Neuronal stem cell (in vitro differentiated cells): Measurements from ENCODE around the gene VIL1.

ENCODE experiments used
- DNase-seq: peaks from one replicate; pipeline ENCODE4 v3.0.0-alpha.2; 2013; ENCODE audit warnings: low spot score
- H2AFZ ChIP-seq: one replicate; pipeline ENCODE4 v1.6.1; 2013; ENCODE audit warnings: mild to moderate bottlenecking, low read length, inconsistent platforms
- H2AK5ac ChIP-seq: 2 replicates; pipeline ENCODE4 v1.6.1; 2013; ENCODE audit warnings: low read depth, mild to moderate bottlenecking, inconsistent platforms, low read length, moderate library complexity, mixed read lengths
- H2BK120ac ChIP-seq: 2 replicates; pipeline ENCODE4 v1.6.1; 2013; ENCODE audit warnings: low read depth, mild to moderate bottlenecking, inconsistent platforms, low read length, moderate library complexity, mixed read lengths
- H2BK12ac ChIP-seq: one replicate; pipeline ENCODE4 v1.6.1; 2013; ENCODE audit warnings: low read length, inconsistent platforms
- H2BK15ac ChIP-seq: 2 replicates; pipeline ENCODE4 v1.6.1; 2013; ENCODE audit warnings: mild to moderate bottlenecking, low read length, inconsistent platforms, mixed read lengths
- H2BK5ac ChIP-seq: one replicate; pipeline ENCODE4 v1.6.1; 2013; ENCODE audit warnings: inconsistent platforms, mild to moderate bottlenecking, low read length, moderate library complexity
- H3K14ac ChIP-seq: one replicate; pipeline ENCODE4 v1.6.1; 2013; ENCODE audit warnings: low read length, inconsistent platforms
- H3K18ac ChIP-seq: 2 replicates; pipeline ENCODE4 v1.6.1; 2013; ENCODE audit warnings: low read length, inconsistent platforms
- H3K23ac ChIP-seq: 2 replicates; pipeline ENCODE4 v1.6.1; 2013; ENCODE audit warnings: low read depth, mild to moderate bottlenecking, mixed read lengths, low read length, inconsistent platforms; ENCODE audit not compliant: poor library complexity
- H3K27ac ChIP-seq: replicated peaks from 3 replicates; pipeline ENCODE4 v1.5.1; 2013; ENCODE audit warnings: low read length, inconsistent platforms
- H3K27me3 ChIP-seq, 3 experiments: 2 replicates each; pipeline ENCODE4 v1.6.1; 2013; ENCODE audit warnings: low read length in 3 of 3, mild to moderate bottlenecking in 2 of 3, inconsistent platforms in 1 of 3, low read depth in 1 of 3, mixed read lengths in 1 of 3, moderate library complexity in 1 of 3; ENCODE audit not compliant: control insufficient read depth in 3 of 3, insufficient read depth in 3 of 3
- H3K36me3 ChIP-seq, 2 donors: replicated peaks in 1 of 2; 2 replicates each; pipeline ENCODE4 v1.6.1; 2013; ENCODE audit warnings: low read length in 2 of 2; ENCODE audit not compliant: control insufficient read depth in 2 of 2, insufficient read depth in 2 of 2
- H3K4ac ChIP-seq: 2 replicates; pipeline ENCODE4 v1.6.1; 2013; ENCODE audit warnings: inconsistent platforms, mild to moderate bottlenecking, low read length, moderate library complexity
- H3K4me1 ChIP-seq, 2 donors: 1 replicate in 1 of 2; 2 replicates in 1 of 2; pipeline ENCODE4 v1.6.1; 2013; ENCODE audit warnings: low read length in 2 of 2, low read depth in 1 of 2; ENCODE audit not compliant: control insufficient read depth in 2 of 2, insufficient read depth in 1 of 2
- H3K4me2 ChIP-seq: one replicate; pipeline ENCODE4 v1.6.1; 2013; ENCODE audit warnings: mild to moderate bottlenecking, low read length, inconsistent platforms; ENCODE audit not compliant: insufficient read depth, poor library complexity, severe bottlenecking
- H3K4me3 ChIP-seq, 2 donors: 2 replicates each; pipeline ENCODE4 v1.5.1; 2013; ENCODE audit warnings: low read length in 2 of 2, mild to moderate bottlenecking in 2 of 2, inconsistent platforms in 1 of 2, moderate library complexity in 1 of 2
- H3K79me1 ChIP-seq: one replicate; pipeline ENCODE4 v1.6.1; 2013; ENCODE audit warnings: low read depth, mild to moderate bottlenecking, inconsistent platforms, low read length, moderate library complexity
- H3K9ac ChIP-seq: one replicate; pipeline ENCODE4 v1.6.1; 2013; ENCODE audit warnings: mild to moderate bottlenecking, low read depth, low read length, inconsistent platforms; ENCODE audit not compliant: poor library complexity
- H3K9me3 ChIP-seq, 2 donors: replicated peaks in 1 of 2; 2 replicates each; pipeline versions ENCODE3 to v1.6.1; 2013; ENCODE audit warnings: low read length in 2 of 2, mild to moderate bottlenecking in 2 of 2, inconsistent platforms in 1 of 2, low read depth in 1 of 2, mixed read lengths in 1 of 2, moderate library complexity in 1 of 2; ENCODE audit not compliant: control insufficient read depth in 2 of 2, insufficient read depth in 1 of 2
- H4K8ac ChIP-seq: one replicate; pipeline ENCODE4 v1.6.1; 2013; ENCODE audit warnings: low read depth, mild to moderate bottlenecking, inconsistent platforms, low read length, moderate library complexity
- H4K91ac ChIP-seq: one replicate; pipeline ENCODE4 v1.6.1; 2013; ENCODE audit warnings: low read length, low read depth, mild to moderate bottlenecking, inconsistent platforms; ENCODE audit not compliant: poor library complexity
- WGBS, 2 donors: extraction: QIAGEN DNeasy Blood & Tissue Kit; methylation state at CpG; one replicate each; pipeline ENCODE4 v1.1.7; 2013; ENCODE audit warnings: missing lambda C conversion rate in 2 of 2, mixed read lengths in 1 of 2; ENCODE audit not compliant: insufficient read length in 2 of 2, insufficient replicate concordance in 1 of 2; ENCODE audit errors: extremely low coverage in 2 of 2; 5-methylcytosine and 5-hydroxymethylcytosine counted together

VIL1 gene

GRCh38 chr2:218382785-218383184, 36.1 kb upstream of the VIL1 start:
- Histone ChIP-seq H3K9ac (no peak overlapping the region), H3K18ac (peak overlapping the region; percentile 67), H3K9me3 (no peaks in the 10 kb centered on the region), H3K4me3 (no peak overlapping the region), H2AK5ac (no peak overlapping the region), H2BK12ac (no peak overlapping the region), H3K4ac (no peak overlapping the region), H3K27ac (no peak overlapping the region), H3K23ac (no peak overlapping the region), H2BK15ac (no peak overlapping the region), H4K91ac (no peak overlapping the region), H2BK5ac (peak overlapping the region; percentile 68), H3K14ac (peak overlapping the region; percentile 27), H3K4me1 (peaks cover 0 to 1% of the 10 kb centered on the region in 2 donors), H3K36me3 (no peaks in the 10 kb centered on the region), H2BK120ac (no peak overlapping the region), H4K8ac (no peak overlapping the region), H3K27me3 (peaks cover 0 to 42% (median 13%) of the 10 kb centered on the region in 3 experiments), H2AFZ (no peak overlapping the region), H3K4me2 (no peak overlapping the region), H3K79me1 (no peaks in the 10 kb centered on the region)
- no peak for DNase-seq
- whole genome bisulfite sequencing, 2 donors, result no CpG with 5 or more reads among the region's 6 CpGs

- no peak overlapping the region for H3K4me3 ChIP-seq
- no peak overlapping the region for H3K27ac ChIP-seq
- no peaks in the 10 kb centered on the region for H3K79me1 ChIP-seq
- no peaks in the 10 kb centered on the region for H3K9me3 ChIP-seq
- peak overlapping the region; percentile 43 for H4K8ac ChIP-seq
- no peak overlapping the region for H2BK15ac ChIP-seq
- peaks cover 0 to 1% of the 10 kb centered on the region in 2 donors for H3K4me1 ChIP-seq
- DNase-seq, result no peak
- H2AFZ ChIP-seq, result no peak overlapping the region
- peaks cover 0 to 39% (median 13%) of the 10 kb centered on the region in 3 experiments for H3K27me3 ChIP-seq
- peak overlapping the region; percentile 53 for H2BK5ac ChIP-seq
- H3K18ac ChIP-seq, result no peak overlapping the region
- peak overlapping the region; percentile 58 for H2BK12ac ChIP-seq
- no peak overlapping the region for H3K4ac ChIP-seq
- no peak overlapping the region for H3K23ac ChIP-seq
- H2AK5ac ChIP-seq, result peak overlapping the region; percentile 83
- H3K36me3 ChIP-seq, result no peaks in the 10 kb centered on the region
- H3K9ac ChIP-seq, result no peak overlapping the region
- H3K14ac ChIP-seq, result no peak overlapping the region
- H3K4me2 ChIP-seq, result no peak overlapping the region
- no peak overlapping the region for H4K91ac ChIP-seq
- H2BK120ac ChIP-seq, result no peak overlapping the region
- WGBS, 2 donors, result no CpG with 5 or more reads among the region's 10 CpGs
Measured at GRCh38 chr2:218383892-218384519, 34.9 kb upstream of the VIL1 start.

GRCh38 chr2:218384975-218385374, 33.9 kb upstream of the VIL1 start:
- H3K36me3 ChIP-seq, result no peaks in the 10 kb centered on the region
- H2BK12ac ChIP-seq, result peak overlapping the region; percentile 30
- H3K4me2 ChIP-seq, result no peak overlapping the region
- H2AK5ac ChIP-seq, result no peak overlapping the region
- no peak overlapping the region for H2AFZ ChIP-seq
- no peak overlapping the region for H2BK5ac ChIP-seq
- H3K4ac ChIP-seq, result no peak overlapping the region
- no peaks in the 10 kb centered on the region for H3K79me1 ChIP-seq
- H2BK120ac ChIP-seq, result peak overlapping the region; percentile 95
- H3K4me1 ChIP-seq, result peaks cover 0 to 1% of the 10 kb centered on the region in 2 donors
- no peak overlapping the region for H3K27ac ChIP-seq
- no peak overlapping the region for H4K91ac ChIP-seq
- no peak overlapping the region for H3K9ac ChIP-seq
- no peak overlapping the region for H3K14ac ChIP-seq
- peaks cover 0 to 46% (median 13%) of the 10 kb centered on the region in 3 experiments for H3K27me3 ChIP-seq
- no peak overlapping the region for H4K8ac ChIP-seq
- no peaks in the 10 kb centered on the region for H3K9me3 ChIP-seq
- no CpG with 5 or more reads among the region's 9 CpGs for WGBS, 2 donors
- DNase-seq, result no peak
- H3K4me3 ChIP-seq, result peak overlapping the region in 1 of 2 donors; percentile 63
- no peak overlapping the region for H3K23ac ChIP-seq
- no peak overlapping the region for H2BK15ac ChIP-seq
- H3K18ac ChIP-seq, result no peak overlapping the region

- no peak for DNase-seq
- Histone ChIP-seq H3K79me1 (no peaks in the 10 kb centered on the region), H4K8ac (no peak overlapping the region), H3K27ac (no peak overlapping the region), H3K27me3 (peaks cover 0 to 50% (median 13%) of the 10 kb centered on the region in 3 experiments), H4K91ac (peak overlapping the region; percentile 82), H2BK120ac (no peak overlapping the region), H2BK5ac (no peak overlapping the region), H2BK15ac (peak overlapping the region; percentile 60), H3K14ac (no peak overlapping the region), H2AK5ac (peak overlapping the region; percentile 37), H3K9me3 (no peaks in the 10 kb centered on the region), H3K23ac (no peak overlapping the region), H3K9ac (no peak overlapping the region), H3K36me3 (no peaks in the 10 kb centered on the region), H2AFZ (peak overlapping the region; percentile 54), H3K4me2 (no peak overlapping the region), H3K18ac (peak overlapping the region; percentile 52), H3K4ac (no peak overlapping the region), H3K4me1 (peaks cover 0 to 1% of the 10 kb centered on the region in 2 donors), H2BK12ac (no peak overlapping the region), H3K4me3 (no peak overlapping the region)
- no CpG with 5 or more reads among the region's 23 CpGs for WGBS, 2 donors
Measured at GRCh38 chr2:218386505-218387368, 32.2 kb upstream of the VIL1 start.
